ENCODE results near the gene UBE2G2.
"Not testable (repeated sequence)": the region's sequence is repeated elsewhere in the genome, so short reads cannot be mapped to it uniquely, and the experiment has no call there.

UBE2G2 gene

GRCh38 chr21:44834951-44835646 is 33.5 kb upstream of the UBE2G2 start:
- no peak for DNase-seq (ENCODE audit: extremely low read depth, low read depth)
- no peak for TF ChIP-seq CTCF (IDR thresholded peaks at IDR 0.05; ENCODE audit: low read depth, low read length)

GRCh38 chr21:44834231-44834950 is 32.8 kb upstream of the UBE2G2 start:
- no peak for DNase-seq (ENCODE audit: extremely low read depth, low read depth)

GRCh38 chr21:44833663-44834062 is 32.0 kb upstream of the UBE2G2 start:
- no peak for DNase-seq (ENCODE audit: extremely low read depth, low read depth)
- TF ChIP-seq CTCF (IDR thresholded peaks at IDR 0.05; ENCODE audit: low read depth, low read length): no peak

More at GRCh38 chr21:44834231-44834950, 32.8 kb upstream of the UBE2G2 start:
- TF ChIP-seq CTCF (IDR thresholded peaks at IDR 0.05; ENCODE audit: low read depth, low read length): no peak

- DNase-seq (ENCODE audit: extremely low read depth, low read depth): not testable (repeated sequence)
Measured at GRCh38 chr21:44832516-44833255, 31.1 kb upstream of the UBE2G2 start.

GRCh38 chr21:44831227-44831860 is 29.7 kb upstream of the UBE2G2 start:
- TF ChIP-seq CTCF (IDR thresholded peaks at IDR 0.05; ENCODE audit: low read depth, low read length): no peak
- no peak for DNase-seq (ENCODE audit: extremely low read depth, low read depth)

- DNase-seq (ENCODE audit: extremely low read depth, low read depth): no peak
- no peak for TF ChIP-seq CTCF (IDR thresholded peaks at IDR 0.05; ENCODE audit: low read depth, low read length)
Measured at GRCh38 chr21:44829507-44830092, 28.0 kb upstream of the UBE2G2 start.

GRCh38 chr21:44828362-44829056 is 26.9 kb upstream of the UBE2G2 start:
- no peak for TF ChIP-seq CTCF (IDR thresholded peaks at IDR 0.05; ENCODE audit: low read depth, low read length)
- DNase-seq (ENCODE audit: extremely low read depth, low read depth): no peak

Measured in AG09319 (cell line).